Stimulated activated CD8-positive, alpha-beta memory T cell treated with anti-CD3 and anti-CD28 coated beads, Interleukin-15, amount 100 ng/mL, for 4 hours (primary cell): ENCODE results near the gene CDHR3.

Source experiments
- DNase-seq, 2 donors: peaks; one replicate each; pipeline ENCODE4 v3.0.0-alpha.2; 2020; ENCODE audit warnings: low read depth in 2 of 2

The CDHR3 gene

GRCh38 chr7:106023369-106024322 lies 60.6 kb downstream of the CDHR3 start:
- DNase-seq: no peak

- no peak for DNase-seq
Observed at GRCh38 chr7:106026101-106026500, 63.0 kb downstream of the CDHR3 start.

- DNase-seq: no peak
Observed at GRCh38 chr7:106029451-106029850, 66.4 kb downstream of the CDHR3 start.

- no peak for DNase-seq
Observed at GRCh38 chr7:106029941-106030340, 66.9 kb downstream of the CDHR3 start.

- no peak for DNase-seq
Observed at GRCh38 chr7:106031300-106032035, 68.4 kb downstream of the CDHR3 start.

GRCh38 chr7:106032295-106032694 lies 69.2 kb downstream of the CDHR3 start:
- DNase-seq: no peak

- DNase-seq: no peak
Observed at GRCh38 chr7:106033735-106034134, 70.7 kb downstream of the CDHR3 start.

- no peak for DNase-seq
Observed at GRCh38 chr7:106034383-106034782, 71.3 kb downstream of the CDHR3 start.

- DNase-seq: no peak
Observed at GRCh38 chr7:106035568-106035967, 72.5 kb downstream of the CDHR3 start.

- DNase-seq: no peak
Observed at GRCh38 chr7:106036004-106036403, 72.9 kb downstream of the CDHR3 start.

- DNase-seq: no peak
Observed at GRCh38 chr7:106037489-106038176, 74.6 kb downstream of the CDHR3 start.

- DNase-seq: no peak
Observed at GRCh38 chr7:106038289-106038688, 75.2 kb downstream of the CDHR3 start.

GRCh38 chr7:106038916-106039315 lies 75.9 kb downstream of the CDHR3 start:
- DNase-seq: no peak

- DNase-seq: no peak
Observed at GRCh38 chr7:106039486-106040060, 76.5 kb downstream of the CDHR3 start.

GRCh38 chr7:106041140-106041717 lies 78.2 kb downstream of the CDHR3 start:
- DNase-seq: no peak

GRCh38 chr7:106042196-106042611 lies 79.1 kb downstream of the CDHR3 start:
- DNase-seq: no peak

- DNase-seq: no peak
Observed at GRCh38 chr7:106045139-106045538, 82.1 kb downstream of the CDHR3 start.

- no peak for DNase-seq
Observed at GRCh38 chr7:106045586-106045985, 82.5 kb downstream of the CDHR3 start.

- no peak for DNase-seq
Observed at GRCh38 chr7:106047184-106047583, 84.1 kb downstream of the CDHR3 start.

GRCh38 chr7:106047818-106048705 lies 85.0 kb downstream of the CDHR3 start:
- DNase-seq: no peak

- no peak for DNase-seq
Observed at GRCh38 chr7:106048706-106049020, 85.6 kb downstream of the CDHR3 start.
